Measurements from ENCODE around the gene ARHGAP20.

- TF ChIP-seq CTCF (IDR thresholded peaks at IDR 0.05) (no peak), EP300 (IDR thresholded peaks at IDR 0.05) (no peak), POLR2A (IDR thresholded peaks at IDR 0.05; ENCODE audit: low read depth) (no peak), POLR2AphosphoS5 (IDR thresholded peaks at IDR 0.05) (no peak)
Observed at GRCh38 chr11:110530900-110531741, 181.1 kb downstream of the ARHGAP20 start.

Measured in esophagus muscularis mucosa (tissue), 4 donors.